K562 (cell line): Measurements from ENCODE around the gene AP5Z1. TPM values are rescaled to one million over a fixed set of nuclear protein-coding genes. Genes with fewer than 3 reads are reported as not detected.

Experiments used
- ATAC-seq: fragments of 200-7000 bp; cut with Tn5 transposase; 3 replicates; pipeline ENCODE4 v1.9.1; 2020; ENCODE audit warnings: moderate library complexity
- BruUV-seq: library from RNA; stranded (reverse); fragments of 400-500 nt; replicated peaks from 2 replicates; lab custom pipeline; 2021; lab: Mats Ljungman, UMichigan
- CTCF ChIA-PET: fragments of 300-600 bp; formaldehyde crosslinking; extraction: SDS; loops from one replicate; lab custom pipeline; 2021; ENCODE audit warnings: low intra/inter-chr PET ratio; lab: Yijun Ruan, JAX
- POLR2A ChIA-PET: fragments of 300-600, 350-650 bp; sonication (Branson Sonifier 250); formaldehyde crosslinking; extraction: SDS; loops from one replicate; lab custom pipeline; 2021; ENCODE audit warnings: antibody characterized with exemption, inconsistent platforms; lab: Yijun Ruan, JAX
- DNase-seq, 4 experiments: peaks; one replicate each; pipeline versions ENCODE4 v3.0.0 to v3.0.0-alpha.2; 2011 to 2018; ENCODE audit warnings: low spot score in 3 of 4, mixed read lengths in 3 of 4; ENCODE audit errors: extremely low read depth in 1 of 4
- FAIRE-seq: peaks from 2 replicates; lab custom pipeline; 2011; peaks lifted over from hg19 to GRCh38; lab: Jason Lieb, UNC
- H2AFZ ChIP-seq: 2 replicates; pipeline ENCODE4 v1.6.0; 2011; ENCODE audit warnings: low read depth, low read length, control low read depth, inconsistent platforms
- H3K27ac ChIP-seq: fragments of 200-600 bp; 3 replicates; pipeline ENCODE4 v1.8.0; 2011; ENCODE audit warnings: low read depth, mild to moderate bottlenecking, control low read depth, inconsistent platforms, low read length, moderate library complexity, mixed read lengths; ENCODE audit errors: extremely low read depth
- H3K27me3 ChIP-seq, 2 experiments: fragments of 300-600 bp in 1 of 2; 2 replicates in 1 of 2; 3 replicates in 1 of 2; pipeline versions ENCODE4 v1.6.0 to v1.8.0; 2011; ENCODE audit warnings: inconsistent platforms in 2 of 2, low read length in 2 of 2, mild to moderate bottlenecking in 1 of 2, mixed read lengths in 1 of 2, moderate library complexity in 1 of 2; ENCODE audit not compliant: control insufficient read depth in 2 of 2, insufficient read depth in 2 of 2
- H3K36me3 ChIP-seq: fragments of 300-600 bp; 3 replicates; pipeline ENCODE4 v1.8.0; 2011; ENCODE audit warnings: mild to moderate bottlenecking, low read length, inconsistent platforms; ENCODE audit not compliant: control insufficient read depth, insufficient read depth
- H3K4me1 ChIP-seq, 2 experiments: fragments of 200-600 bp in 1 of 2; replicated peaks in 1 of 2; 2 replicates in 1 of 2; 3 replicates in 1 of 2; pipeline versions ENCODE4 v1.5.1 to v1.8.0; 2011; ENCODE audit warnings: inconsistent platforms in 2 of 2, low read length in 2 of 2, mild to moderate bottlenecking in 1 of 2, mixed read lengths in 1 of 2, moderate library complexity in 1 of 2; ENCODE audit not compliant: control insufficient read depth in 2 of 2, insufficient read depth in 2 of 2
- H3K4me2 ChIP-seq: 2 replicates; pipeline ENCODE4 v1.6.1; 2011; ENCODE audit warnings: low read length, control low read depth, inconsistent platforms, mixed read lengths; ENCODE audit not compliant: insufficient read depth
- H3K4me3 ChIP-seq: fragments of 200-600 bp; sonication (generic), shearing (Covaris generic); 2 replicates; pipeline ENCODE4 v1.5.1; 2016; ENCODE audit warnings: control low read depth, inconsistent platforms
- H3K79me2 ChIP-seq: fragments of 200-600 bp; 3 replicates; pipeline ENCODE4 v1.8.0; 2011; ENCODE audit warnings: low read length, inconsistent platforms; ENCODE audit not compliant: control insufficient read depth, insufficient read depth
- H3K9ac ChIP-seq, 2 experiments: 2 replicates each; pipeline versions ENCODE4 v1.6.0 to v1.6.1; 2011; ENCODE audit warnings: low read depth in 2 of 2, low read length in 2 of 2, control low read depth in 1 of 2, inconsistent platforms in 1 of 2, mild to moderate bottlenecking in 1 of 2, mixed read lengths in 1 of 2; ENCODE audit not compliant: insufficient read depth in 1 of 2
- H3K9me1 ChIP-seq: one replicate; pipeline ENCODE4 v1.6.0; 2011; ENCODE audit warnings: inconsistent platforms, mild to moderate bottlenecking, low read length, moderate library complexity; ENCODE audit not compliant: control insufficient read depth, insufficient read depth
- H3K9me3 ChIP-seq: replicated peaks from 2 replicates; pipeline ENCODE4 v1.5.1; 2011; ENCODE audit warnings: low read depth, low read length, inconsistent platforms; ENCODE audit not compliant: control insufficient read depth, insufficient read depth
- H4K20me1 ChIP-seq: replicated peaks from 2 replicates; pipeline ENCODE4 v1.6.1; 2011; ENCODE audit warnings: low read length, inconsistent platforms, mixed read lengths; ENCODE audit not compliant: control insufficient read depth, insufficient read depth
- ARNT ChIP-seq, 2 experiments: fragments of 450-650 bp; IDR thresholded peaks; 2 replicates each; pipeline ENCODE4 v1.6.1; 2016; ENCODE audit warnings: mild to moderate bottlenecking in 1 of 2
- CEBPG ChIP-seq, 3 experiments: fragments of 200-800 bp in 1 of 3; sonication (Bioruptor generic) in 1 of 3; sonication (generic) in 1 of 3; formaldehyde crosslinking in 1 of 3; IDR thresholded peaks in 2 of 3; conservative IDR thresholded peaks in 1 of 3; 2 replicates each; pipeline versions ENCODE4 v1.6.1 to v1.8.0; 2016 to 2022; ENCODE audit warnings: missing compliant biosample characterization in 2 of 3, missing genetic modification characterization in 2 of 3, mild to moderate bottlenecking in 1 of 3, missing genetic modification reagents in 1 of 3
- DIDO1 ChIP-seq: fragments of 450-650 bp; IDR thresholded peaks from 2 replicates; pipeline ENCODE4 v1.6.1; 2016; ENCODE audit warnings: low read depth, missing biosample characterization, missing genetic modification characterization
- ETS2 ChIP-seq: IDR thresholded peaks from 2 replicates; pipeline ENCODE4 v1.6.1; 2016; ENCODE audit warnings: borderline replicate concordance, missing genetic modification characterization, mild to moderate bottlenecking, moderate library complexity, missing compliant biosample characterization; ENCODE audit not compliant: poor library complexity, severe bottlenecking
- FOXK2 ChIP-seq, 2 experiments: fragments of 450-650 bp; IDR thresholded peaks in 1 of 2; conservative IDR thresholded peaks in 1 of 2; 2 replicates each; pipeline ENCODE4 v1.6.1; 2016; ENCODE audit warnings: low read depth in 2 of 2, mild to moderate bottlenecking in 1 of 2
- KAT2B ChIP-seq: IDR thresholded peaks from one replicate; pipeline ENCODE4 v1.6.1; 2012; ENCODE audit warnings: low read depth, mild to moderate bottlenecking, control low read depth, inconsistent platforms, low read length, moderate library complexity
- NFE2 ChIP-seq: IDR thresholded peaks from 2 replicates; pipeline ENCODE4 v1.6.1; 2014; ENCODE audit warnings: antibody characterized with exemption, low read depth
- RREB1 ChIP-seq: fragments of 250-450 bp; sonication (Bioruptor Pico); IDR thresholded peaks from 2 replicates; pipeline ENCODE4 v1.4.0; 2020
- SETDB1 ChIP-seq: IDR thresholded peaks from one replicate; pipeline ENCODE4 v1.6.1; 2012; ENCODE audit warnings: low read length, control low read depth, inconsistent platforms
- SIN3A ChIP-seq, 2 experiments: fragments of 150-350 bp in 1 of 2; IDR thresholded peaks; 2 replicates each; pipeline ENCODE4 v1.6.1; 2011 to 2016; ENCODE audit warnings: borderline replicate concordance in 2 of 2, low read depth in 2 of 2, low read length in 2 of 2, mild to moderate bottlenecking in 2 of 2, moderate library complexity in 2 of 2; ENCODE audit not compliant: control insufficient read depth in 1 of 2
- U2AF1 ChIP-seq: fragments of 200-400 bp; formaldehyde crosslinking; optimal IDR thresholded peaks from 2 replicates; pipeline ENCODE3; 2017; ENCODE audit warnings: mild to moderate bottlenecking, low read depth, low read length, moderate library complexity
- ZFP1 ChIP-seq: fragments of 450-650 bp; formaldehyde crosslinking; IDR thresholded peaks from 2 replicates; pipeline ENCODE4 v1.4.0; 2020; ENCODE audit warnings: mild to moderate bottlenecking, mixed read lengths
- ZNF217 ChIP-seq: sonication (generic); formaldehyde crosslinking; IDR thresholded peaks from 2 replicates; pipeline ENCODE4 v1.8.0; 2022; ENCODE audit warnings: mild to moderate bottlenecking, missing genetic modification reagents
- WGBS: fragments of 100-300 bp; shearing (Covaris generic); methylation state at CpG from one replicate; pipeline ENCODE4 v1.1.6; 2016; ENCODE audit warnings: low coverage, mixed read lengths; ENCODE audit not compliant: insufficient coverage; ENCODE audit errors: missing lambda C conversion rate; 5-methylcytosine and 5-hydroxymethylcytosine counted together
- in situ Hi-C: fragments of 300-500 bp; cut with MboI; formaldehyde crosslinking; loops from 4 replicates; pipeline ENCODE4 v1.15.0; 2018; ENCODE audit warnings: inconsistent platforms, mixed read lengths
- intact Hi-C: fragments of 100-400 bp; cut with micrococcal nuclease; formaldehyde crosslinking; loops from 2 replicates; pipeline ENCODE4 v1.14.2; 2022
- polyA plus RNA-seq, 8 experiments: library from polyadenylated mRNA; depleted of rRNA in 4 of 8; stranded (reverse) in 5 of 8; unstranded in 3 of 8; fragments of >200 nt; fragmentation: Nextera tagmentation in 2 of 8; fragmentation: Illumina TruSeq in 1 of 8; extraction: Ambion mirVana in 2 of 8; extraction: Trizol in 1 of 8; gene quantifications; 2 replicates each; pipeline versions ENCODE4 v1.2.1 to v1.2.3, GENCODE V29; 2011 to 2014; ENCODE audit warnings: inconsistent platforms in 1 of 8, missing spikeins in 1 of 8
- total RNA-seq, 7 experiments: library from RNA; depleted of rRNA in 6 of 7; stranded (reverse); fragments of >200 nt in 6 of 7; fragmentation: Illumina TruSeq in 2 of 7; extraction: Trizol in 2 of 7; gene quantifications; 2 replicates each; pipeline versions ENCODE4 v1.2.1 to v1.2.3, GENCODE V29; 2011 to 2021; ENCODE audit warnings: low replicate concordance in 1 of 7
- TF ChIP-seq, protein P1 (sequence below): fragments of 250-450 bp; sonication (Bioruptor Pico); IDR thresholded peaks from 2 replicates; pipeline ENCODE4 v1.9.0; 2021; ENCODE audit warnings: mild to moderate bottlenecking, inconsistent platforms

The AP5Z1 gene
- total and polyA plus RNA-seq, 9 of the 15 experiments (the other 6 are each of a cell fraction or from before 2014, with no cell fraction given): 0.06 to 31.1 (median 6.4) TPM

DNA sequence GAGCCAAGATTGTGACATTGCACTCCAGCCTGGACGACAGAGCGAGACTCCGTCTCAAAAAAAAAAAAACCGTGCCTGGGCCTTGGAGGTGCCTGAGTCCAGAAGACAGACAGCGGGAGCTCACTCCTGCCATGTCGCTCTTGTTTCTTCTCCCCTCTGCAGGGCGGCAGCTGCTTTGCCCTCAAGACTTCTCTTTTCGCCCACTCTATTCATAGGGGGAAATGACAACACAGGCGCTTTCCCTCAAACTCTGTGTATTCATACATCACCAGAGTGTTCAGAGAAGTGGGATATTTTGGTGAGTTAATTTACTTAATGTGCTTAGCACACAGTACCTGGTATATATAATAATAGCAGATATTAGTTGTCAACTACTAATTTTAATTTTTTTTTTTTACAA is 48.9 kb upstream of the AP5Z1 start:
- WGBS: 96% methylated on average over 7 of the region's 9 CpGs
- ATAC-seq (no peak), DNase-seq (no peak)
- in situ Hi-C loops (no loop called here), intact Hi-C loops (no loop called here)
- Histone ChIP-seq H3K9me3 (no peaks in the 10 kb centered on the region), H4K20me1 (peaks cover 24% of the 10 kb centered on the region; the same call in 1 of the 2 replicates), H3K9me1 (no peaks in the 10 kb centered on the region), H3K4me1 (peaks cover 0 to 40% of the 10 kb centered on the region in 2 experiments; a peak in 3 of 5 replicates), H3K79me2 (peaks cover 71% of the 10 kb centered on the region), H3K4me3 (no peak overlapping the region), H3K36me3 (peaks cover 23% of the 10 kb centered on the region; the same call in 2 of the 3 replicates), H3K27me3 (no peaks in the 10 kb centered on the region)
- POLR2A ChIA-PET: interaction anchor here (1.9 kb wide), 1 partner anchor 12 kb away, joined by 8 read pairs; no protein-coding TSS in a partner anchor
- no peak for TF ChIP-seq SETDB1
- no peak for TF ChIP-seq ZNF217 (CRISPR knock-in tag)
- no peak for TF ChIP-seq KAT2B
- TF ChIP-seq ETS2 (tag): no peak
- no peak for TF ChIP-seq U2AF1
- TF ChIP-seq SIN3A (IDR thresholded peaks at IDR 0.05; ENCODE audit: borderline replicate concordance in 2 of 2, control insufficient read depth in 1 of 2, low read depth in 2 of 2, low read length in 2 of 2): no peak
- TF ChIP-seq RREB1 (CRISPR knock-in tag): no peak
- TF ChIP-seq, protein P1, sequence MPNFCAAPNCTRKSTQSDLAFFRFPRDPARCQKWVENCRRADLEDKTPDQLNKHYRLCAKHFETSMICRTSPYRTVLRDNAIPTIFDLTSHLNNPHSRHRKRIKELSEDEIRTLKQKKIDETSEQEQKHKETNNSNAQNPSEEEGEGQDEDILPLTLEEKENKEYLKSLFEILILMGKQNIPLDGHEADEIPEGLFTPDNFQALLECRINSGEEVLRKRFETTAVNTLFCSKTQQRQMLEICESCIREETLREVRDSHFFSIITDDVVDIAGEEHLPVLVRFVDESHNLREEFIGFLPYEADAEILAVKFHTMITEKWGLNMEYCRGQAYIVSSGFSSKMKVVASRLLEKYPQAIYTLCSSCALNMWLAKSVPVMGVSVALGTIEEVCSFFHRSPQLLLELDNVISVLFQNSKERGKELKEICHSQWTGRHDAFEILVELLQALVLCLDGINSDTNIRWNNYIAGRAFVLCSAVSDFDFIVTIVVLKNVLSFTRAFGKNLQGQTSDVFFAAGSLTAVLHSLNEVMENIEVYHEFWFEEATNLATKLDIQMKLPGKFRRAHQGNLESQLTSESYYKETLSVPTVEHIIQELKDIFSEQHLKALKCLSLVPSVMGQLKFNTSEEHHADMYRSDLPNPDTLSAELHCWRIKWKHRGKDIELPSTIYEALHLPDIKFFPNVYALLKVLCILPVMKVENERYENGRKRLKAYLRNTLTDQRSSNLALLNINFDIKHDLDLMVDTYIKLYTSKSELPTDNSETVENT: no peak
- no peak for TF ChIP-seq ZFP1 (CRISPR knock-in tag)
- TF ChIP-seq CEBPG (CRISPR knock-in tag; IDR thresholded peaks at IDR 0.05): no peak
- TF ChIP-seq CEBPG (tag; conservative IDR thresholded peaks at IDR 0.05 in 1 of 2, IDR thresholded peaks at IDR 0.05 in 1 of 2): no peak
- no peak for TF ChIP-seq DIDO1 (tag)
- no peak for TF ChIP-seq ARNT (IDR thresholded peaks at IDR 0.05)
- no peak for TF ChIP-seq NFE2
- TF ChIP-seq FOXK2 (conservative IDR thresholded peaks at IDR 0.05 in 1 of 2, IDR thresholded peaks at IDR 0.05 in 1 of 2; ENCODE audit: low read depth in 2 of 2): no peak
- TF ChIP-seq, all 486 proteins: peak for 0
- Histone ChIP-seq H3K4me2 (no peak overlapping the region), H2AFZ (no peak overlapping the region), H3K9ac (no peak overlapping the region), H3K27ac (no peak overlapping the region)
- no TSS peak for BruUV-seq
- CTCF ChIA-PET: no interaction called here
- FAIRE-seq: no peak
